ENCODE measurements around the gene NFATC1.
A peak's percentile ranks its signal among the peaks of the same experiment; 100 is the strongest.

NFATC1 gene

GRCh38 chr18:79489051-79489898 is 93.5 kb downstream of the NFATC1 start:
- peak overlapping the region in 9 of 11 experiments; percentile 12 to 99 (median 64); a peak in 16 of 22 replicates for H3K4me2 ChIP-seq
- no peak overlapping the region for H3K9ac ChIP-seq
- no peak for TF ChIP-seq Cebpa-rat (IDR thresholded peaks at IDR 0.05)
- H3K27ac ChIP-seq: no peak overlapping the region
- H3K9me3 ChIP-seq (replicated peaks in 1 of 11): peaks cover 0 to 14% (median 8%) of the 10 kb centered on the region in 11 experiments; a peak in 8 of 22 replicates
- H3K27me3 ChIP-seq: peaks cover 0 to 28% (median 0%) of the 10 kb centered on the region in 11 experiments; a peak in 7 of 22 replicates
- H3K4me3 ChIP-seq: no peak overlapping the region
- peaks cover 8 to 49% (median 21%) of the 10 kb centered on the region in 11 experiments; a peak in 20 of 22 replicates for H3K36me3 ChIP-seq
- H3K4me1 ChIP-seq: peaks cover 17 to 96% (median 90%) of the 10 kb centered on the region in 10 experiments
- H4K20me1 ChIP-seq: peaks cover 0 to 61% (median 14%) of the 10 kb centered on the region in 11 experiments; a peak in 10 of 22 replicates

- Histone ChIP-seq H3K4me1 (peaks cover 14 to 94% (median 88%) of the 10 kb centered on the region in 10 experiments), H3K9ac (no peak overlapping the region), H3K4me3 (no peak overlapping the region), H4K20me1 (peaks cover 0 to 53% (median 14%) of the 10 kb centered on the region in 11 experiments; a peak in 10 of 22 replicates), H3K27ac (no peak overlapping the region), H3K9me3 (replicated peaks in 1 of 11) (peaks cover 0 to 14% (median 8%) of the 10 kb centered on the region in 11 experiments; a peak in 8 of 22 replicates), H3K36me3 (peaks cover 8 to 49% (median 21%) of the 10 kb centered on the region in 11 experiments; a peak in 20 of 22 replicates), H3K4me2 (peak overlapping the region in 9 of 11 experiments; percentile 12 to 99 (median 64); a peak in 17 of 22 replicates), H3K27me3 (peaks cover 0 to 23% (median 0%) of the 10 kb centered on the region in 11 experiments; a peak in 6 of 22 replicates)
- TF ChIP-seq Cebpa-rat (IDR thresholded peaks at IDR 0.05): no peak
These were observed 94.3 kb downstream of the NFATC1 start for GRCh38 chr18:79489899-79490625.

GRCh38 chr18:79490626-79491041 is 94.9 kb downstream of the NFATC1 start:
- H3K4me2 ChIP-seq: peak overlapping the region in 8 of 11 experiments; percentile 51 to 99 (median 79); a peak in 14 of 22 replicates
- peaks cover 14 to 95% (median 88%) of the 10 kb centered on the region in 10 experiments for H3K4me1 ChIP-seq
- H3K9ac ChIP-seq: 0 out of 22 replicates have a peak overlapping the region, but pooled peaks of 1 of the 11 experiments have one; percentile 9
- peaks cover 0 to 52% (median 14%) of the 10 kb centered on the region in 11 experiments; a peak in 9 of 22 replicates for H4K20me1 ChIP-seq
- no peak for TF ChIP-seq Cebpa-rat (IDR thresholded peaks at IDR 0.05)
- no peak overlapping the region for H3K4me3 ChIP-seq
- H3K9me3 ChIP-seq (replicated peaks in 1 of 11): peaks cover 0 to 14% (median 8%) of the 10 kb centered on the region in 11 experiments; a peak in 8 of 22 replicates
- H3K27me3 ChIP-seq: peaks cover 0 to 19% (median 0%) of the 10 kb centered on the region in 11 experiments; a peak in 4 of 22 replicates
- H3K27ac ChIP-seq: no peak overlapping the region
- peaks cover 8 to 49% (median 21%) of the 10 kb centered on the region in 11 experiments; a peak in 20 of 22 replicates for H3K36me3 ChIP-seq

- Histone ChIP-seq H3K27me3 (peaks cover 0 to 14% (median 0%) of the 10 kb centered on the region in 11 experiments; a peak in 3 of 22 replicates), H3K4me1 (peaks cover 15 to 95% (median 88%) of the 10 kb centered on the region in 10 experiments), H3K27ac (peak overlapping the region in 2 of 11 experiments; percentile 10 to 30; a peak in 2 of 22 replicates), H3K4me2 (peak overlapping the region in 9 of 11 experiments; percentile 7 to 99 (median 64); a peak in 13 of 22 replicates), H3K4me3 (no peak overlapping the region), H3K36me3 (peaks cover 8 to 49% (median 21%) of the 10 kb centered on the region in 11 experiments; a peak in 20 of 22 replicates), H3K9me3 (replicated peaks in 1 of 11) (peaks cover 0 to 14% (median 8%) of the 10 kb centered on the region in 11 experiments; a peak in 8 of 22 replicates), H4K20me1 (peaks cover 0 to 48% (median 14%) of the 10 kb centered on the region in 11 experiments; a peak in 9 of 22 replicates), H3K9ac (0 out of 22 replicates have a peak overlapping the region, but pooled peaks of 1 of the 11 experiments have one; percentile 9)
- TF ChIP-seq Cebpa-rat (IDR thresholded peaks at IDR 0.05): no peak
These were observed 95.4 kb downstream of the NFATC1 start for GRCh38 chr18:79491081-79491551.

GRCh38 chr18:79493211-79493800 is 97.6 kb downstream of the NFATC1 start:
- Histone ChIP-seq H3K9me3 (replicated peaks in 1 of 11) (peaks cover under 1 to 17% (median 9%) of the 10 kb centered on the region in 11 experiments; a peak in 21 of 22 replicates), H3K4me2 (peak overlapping the region in 4 of 11 experiments; percentile 19 to 36 (median 26); a peak in 3 of 22 replicates), H3K27me3 (peaks cover 0 to 11% (median 0%) of the 10 kb centered on the region in 11 experiments; a peak in 2 of 22 replicates), H3K27ac (peak overlapping the region in 2 of 11 experiments; percentile 32 to 45; a peak in 2 of 22 replicates), H3K4me1 (peaks cover 35 to 95% (median 87%) of the 10 kb centered on the region in 10 experiments), H4K20me1 (peaks cover 0 to 27% (median 5%) of the 10 kb centered on the region in 11 experiments; a peak in 8 of 22 replicates), H3K4me3 (no peak overlapping the region), H3K9ac (no peak overlapping the region), H3K36me3 (peaks cover 0 to 27% (median 12%) of the 10 kb centered on the region in 11 experiments; a peak in 17 of 22 replicates)
- TF ChIP-seq Cebpa-rat (IDR thresholded peaks at IDR 0.05): no peak

- H3K4me2 ChIP-seq: peak overlapping the region in 6 of 11 experiments; percentile 19 to 36 (median 28); a peak in 4 of 22 replicates
- peaks cover 0 to 11% (median 0%) of the 10 kb centered on the region in 11 experiments; a peak in 2 of 22 replicates for H3K27me3 ChIP-seq
- H3K4me3 ChIP-seq: no peak overlapping the region
- peaks cover 0 to 22% (median 5%) of the 10 kb centered on the region in 11 experiments; a peak in 8 of 22 replicates for H4K20me1 ChIP-seq
- peaks cover 4 to 32% (median 16%) of the 10 kb centered on the region in 11 experiments; a peak in 17 of 22 replicates for H3K36me3 ChIP-seq
- H3K9me3 ChIP-seq (replicated peaks in 1 of 11): peaks cover 6 to 22% (median 14%) of the 10 kb centered on the region in 11 experiments
- peak overlapping the region in 2 of 11 experiments; percentile 32 to 45; a peak in 4 of 22 replicates for H3K27ac ChIP-seq
- H3K4me1 ChIP-seq: peaks cover 35 to 91% (median 83%) of the 10 kb centered on the region in 10 experiments
- no peak overlapping the region for H3K9ac ChIP-seq
- TF ChIP-seq Cebpa-rat (IDR thresholded peaks at IDR 0.05): no peak
These were observed 98.1 kb downstream of the NFATC1 start for GRCh38 chr18:79493801-79494211.

- peaks cover 5 to 34% (median 22%) of the 10 kb centered on the region in 11 experiments; a peak in 18 of 22 replicates for H3K36me3 ChIP-seq
- no peak for TF ChIP-seq Cebpa-rat (IDR thresholded peaks at IDR 0.05)
- peak overlapping the region in 1 of 10 experiments; percentile 47; a peak in 1 of 20 replicates for H3K4me3 ChIP-seq
- peaks cover 0 to 11% (median 0%) of the 10 kb centered on the region in 11 experiments; a peak in 2 of 22 replicates for H3K27me3 ChIP-seq
- peak overlapping the region in 7 of 11 experiments; percentile 69 to 90 (median 84); a peak in 13 of 22 replicates for H3K27ac ChIP-seq
- H3K9ac ChIP-seq: peak overlapping the region in 8 of 11 experiments; percentile 8 to 79 (median 73); a peak in 13 of 22 replicates
- peaks cover 35 to 80% (median 72%) of the 10 kb centered on the region in 10 experiments for H3K4me1 ChIP-seq
- peak overlapping the region; percentile 40 to 99 (median 92); a peak in 21 of 22 replicates for H3K4me2 ChIP-seq
- H4K20me1 ChIP-seq: peaks cover 0 to 12% (median 0%) of the 10 kb centered on the region in 11 experiments; a peak in 6 of 22 replicates
- peaks cover 17 to 33% (median 26%) of the 10 kb centered on the region in 11 experiments for H3K9me3 ChIP-seq (replicated peaks in 1 of 11)
These were observed 99.2 kb downstream of the NFATC1 start for GRCh38 chr18:79494936-79495335.

Measured in BLaER1 treated with 17β-estradiol and CSF1 and Interleukin-3, amounts not matched to agents 10 nM and 100 nM (cell line).